AG10803 (cell line): ENCODE results near the gene TNRC6C.

ENCODE experiments used
- DNase-seq: peaks from one replicate; pipeline ENCODE4 v3.0.0; 2010; ENCODE audit warnings: low read depth
- H3K4me3 ChIP-seq: 2 replicates; pipeline ENCODE4 v1.5.1; 2011; ENCODE audit warnings: mild to moderate bottlenecking, low read length, control low read depth
- TF ChIP-seq, protein P1 (sequence below): conservative IDR thresholded peaks from 2 replicates; pipeline ENCODE4 v1.5.1; 2011; ENCODE audit warnings: mild to moderate bottlenecking, low read length, control low read depth, inconsistent platforms

The TNRC6C gene

DNA sequence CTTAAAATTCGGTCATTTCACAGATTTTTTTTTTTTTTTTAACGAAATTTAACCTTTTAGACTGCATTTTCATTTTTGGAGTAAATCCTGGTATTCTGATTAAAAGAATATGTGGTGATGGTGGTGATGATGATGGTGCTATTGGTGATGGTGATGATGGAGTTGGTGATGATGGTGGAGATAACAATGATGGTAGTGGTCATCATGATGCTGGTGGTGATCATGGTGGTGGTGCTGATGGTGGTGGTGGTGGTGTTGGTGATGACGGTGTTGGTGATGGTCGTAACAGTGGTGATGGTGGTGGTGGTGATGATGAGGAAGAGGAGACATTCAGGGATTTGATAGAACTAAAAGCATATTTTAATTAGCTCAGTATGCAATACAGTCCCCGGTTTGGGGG is 84.0 kb downstream of the TNRC6C start:
- H3K4me3 ChIP-seq: no peak overlapping the region
- TF ChIP-seq, protein P1, sequence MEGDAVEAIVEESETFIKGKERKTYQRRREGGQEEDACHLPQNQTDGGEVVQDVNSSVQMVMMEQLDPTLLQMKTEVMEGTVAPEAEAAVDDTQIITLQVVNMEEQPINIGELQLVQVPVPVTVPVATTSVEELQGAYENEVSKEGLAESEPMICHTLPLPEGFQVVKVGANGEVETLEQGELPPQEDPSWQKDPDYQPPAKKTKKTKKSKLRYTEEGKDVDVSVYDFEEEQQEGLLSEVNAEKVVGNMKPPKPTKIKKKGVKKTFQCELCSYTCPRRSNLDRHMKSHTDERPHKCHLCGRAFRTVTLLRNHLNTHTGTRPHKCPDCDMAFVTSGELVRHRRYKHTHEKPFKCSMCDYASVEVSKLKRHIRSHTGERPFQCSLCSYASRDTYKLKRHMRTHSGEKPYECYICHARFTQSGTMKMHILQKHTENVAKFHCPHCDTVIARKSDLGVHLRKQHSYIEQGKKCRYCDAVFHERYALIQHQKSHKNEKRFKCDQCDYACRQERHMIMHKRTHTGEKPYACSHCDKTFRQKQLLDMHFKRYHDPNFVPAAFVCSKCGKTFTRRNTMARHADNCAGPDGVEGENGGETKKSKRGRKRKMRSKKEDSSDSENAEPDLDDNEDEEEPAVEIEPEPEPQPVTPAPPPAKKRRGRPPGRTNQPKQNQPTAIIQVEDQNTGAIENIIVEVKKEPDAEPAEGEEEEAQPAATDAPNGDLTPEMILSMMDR: no peak
- DNase-seq: no peak

DNA sequence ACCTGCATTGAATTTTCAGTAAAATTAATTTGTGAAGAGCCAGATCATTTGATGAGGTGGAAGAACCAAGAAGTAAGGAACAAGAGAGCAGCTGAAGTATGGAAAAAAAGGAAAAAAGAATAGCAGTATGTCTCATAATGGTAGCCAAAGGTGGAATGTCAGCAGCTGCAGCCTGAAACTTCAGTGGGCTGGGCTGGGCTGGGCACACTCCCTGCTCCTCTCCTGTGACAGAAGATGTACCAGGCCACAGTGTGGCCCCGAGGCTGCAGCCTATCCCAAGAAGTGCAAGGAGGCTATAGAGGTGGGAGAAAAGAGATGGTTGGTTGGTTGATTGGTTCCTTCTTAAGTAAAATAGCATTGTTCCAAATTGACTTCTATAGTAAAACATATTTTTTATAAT is 84.5 kb downstream of the TNRC6C start:
- no peak for DNase-seq
- H3K4me3 ChIP-seq: no peak overlapping the region
- TF ChIP-seq, protein P1: no peak

DNA sequence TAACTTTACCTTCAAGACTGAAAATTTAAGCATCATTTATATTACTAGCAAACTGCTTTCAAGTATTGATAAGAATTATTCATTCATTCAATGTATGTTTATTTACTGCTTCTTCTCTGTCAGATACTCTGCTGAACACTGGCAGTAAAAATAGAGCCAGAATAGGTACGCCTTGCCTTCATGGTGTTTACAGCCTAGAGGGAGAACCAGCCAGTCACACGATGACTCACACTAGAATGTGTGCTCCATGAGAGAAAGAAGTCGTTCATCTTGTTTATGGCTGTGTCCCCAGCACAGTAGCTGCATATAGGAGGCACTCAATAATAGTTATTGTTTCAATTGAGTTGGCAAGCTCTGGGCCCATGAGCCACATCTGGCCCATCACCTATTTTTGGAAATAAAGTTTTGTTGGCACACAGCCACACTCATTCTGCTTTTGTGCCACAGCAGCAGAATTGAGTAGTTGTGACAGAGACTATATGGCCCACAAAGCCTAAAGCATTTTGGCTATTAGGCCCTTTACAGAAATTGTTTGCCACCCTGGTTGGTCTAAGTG is 85.9 kb downstream of the TNRC6C start:
- no peak overlapping the region for H3K4me3 ChIP-seq

DNA sequence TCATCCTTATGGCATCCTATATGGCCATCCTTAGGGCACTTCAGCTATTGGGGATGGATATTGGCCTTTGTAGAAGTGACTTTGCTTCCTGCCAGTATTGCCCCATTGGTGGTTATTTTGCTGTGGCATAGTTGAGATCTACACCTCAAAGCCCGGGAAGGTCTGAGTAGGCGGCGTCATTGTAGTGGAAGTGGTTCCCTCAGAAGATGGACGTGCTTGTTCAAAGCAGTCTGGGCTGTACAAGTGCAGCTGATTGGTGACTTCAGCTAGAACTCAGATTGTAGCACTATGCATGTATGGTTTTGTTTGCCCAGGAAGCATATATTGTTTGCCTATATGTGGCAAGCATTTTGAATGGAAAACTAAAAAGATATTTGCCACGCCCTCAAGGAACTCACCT is 86.8 kb downstream of the TNRC6C start:
- no peak overlapping the region for H3K4me3 ChIP-seq
- DNase-seq: no peak
- TF ChIP-seq, protein P1: no peak

More for the DNA sequence above, 85.9 kb downstream of the TNRC6C start:
- TF ChIP-seq, protein P1: no peak
- DNase-seq: no peak

DNA sequence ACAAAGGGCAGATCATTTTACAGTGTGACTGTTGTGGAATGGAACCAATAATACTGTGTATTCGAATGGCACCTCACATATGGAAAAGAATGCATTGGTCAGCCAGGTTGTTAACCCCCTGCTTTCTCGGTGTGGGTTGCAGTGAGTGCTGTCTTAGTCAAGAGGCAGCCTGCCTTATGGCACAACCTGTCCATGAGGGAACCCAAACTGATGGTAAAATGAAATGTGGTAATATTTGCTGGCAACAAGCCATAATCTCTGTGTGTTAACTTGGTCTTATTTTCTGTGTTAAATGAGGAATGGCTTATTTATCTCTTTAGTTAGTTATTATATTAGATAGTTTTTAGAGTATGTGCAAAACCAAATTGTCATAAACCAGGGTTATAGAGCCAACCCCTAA is 88.4 kb downstream of the TNRC6C start:
- TF ChIP-seq, protein P1: no peak
- no peak for DNase-seq
- no peak overlapping the region for H3K4me3 ChIP-seq

DNA sequence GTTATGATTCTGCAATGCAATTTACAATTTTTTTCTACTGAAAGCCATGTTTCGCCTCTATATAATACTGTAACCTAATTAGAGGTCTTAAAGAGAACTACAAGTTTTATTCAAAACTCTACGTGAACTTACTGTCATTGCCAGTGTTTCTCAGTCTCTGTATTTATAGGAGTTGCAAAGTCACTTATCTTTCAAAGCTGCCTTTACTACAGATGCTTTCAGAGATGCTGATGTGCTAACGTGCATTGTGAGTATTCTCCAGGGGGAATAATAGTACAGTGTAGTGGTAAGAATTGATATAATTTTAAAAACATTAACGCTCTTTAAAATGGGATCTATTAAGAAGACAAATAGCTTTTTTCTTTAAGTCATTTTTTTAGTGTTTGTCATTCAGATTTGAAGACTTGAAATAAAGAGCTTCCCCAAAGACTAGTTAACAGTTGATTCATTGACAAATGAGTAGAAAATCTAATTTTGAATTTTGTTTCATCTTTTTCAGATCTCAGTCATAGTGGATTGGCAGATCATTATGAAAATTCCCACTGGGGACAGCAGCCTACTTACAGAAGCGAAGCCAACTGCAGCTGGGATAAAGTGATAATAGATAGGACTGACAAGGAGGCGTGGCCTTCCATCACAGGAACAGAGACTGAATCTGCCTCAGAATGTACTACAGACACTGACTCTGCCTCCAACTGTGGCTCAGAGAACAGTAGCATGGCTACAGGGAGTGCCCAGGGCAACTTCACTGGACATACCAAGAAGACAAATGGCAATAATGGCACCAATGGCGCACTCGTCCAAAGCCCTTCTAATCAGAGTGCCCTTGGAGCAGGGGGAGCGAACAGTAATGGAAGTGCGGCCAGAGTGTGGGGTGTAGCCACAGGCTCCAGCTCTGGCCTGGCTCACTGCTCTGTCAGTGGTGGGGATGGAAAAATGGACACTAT is 90.1 kb downstream of the TNRC6C start:
- DNase-seq: no peak
- TF ChIP-seq, protein P1: no peak
- H3K4me3 ChIP-seq: no peak overlapping the region

DNA sequence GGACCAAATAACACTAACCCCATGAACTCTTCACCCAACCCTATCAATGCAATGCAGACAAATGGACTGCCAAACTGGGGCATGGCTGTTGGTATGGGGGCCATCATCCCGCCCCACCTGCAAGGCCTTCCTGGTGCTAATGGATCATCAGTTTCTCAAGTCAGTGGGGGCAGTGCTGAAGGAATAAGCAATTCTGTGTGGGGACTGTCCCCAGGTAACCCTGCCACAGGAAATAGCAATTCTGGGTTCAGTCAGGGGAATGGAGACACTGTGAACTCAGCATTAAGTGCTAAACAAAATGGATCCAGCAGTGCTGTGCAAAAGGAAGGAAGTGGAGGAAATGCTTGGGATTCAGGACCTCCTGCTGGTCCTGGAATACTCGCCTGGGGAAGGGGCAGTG is 91.1 kb downstream of the TNRC6C start:
- no peak overlapping the region for H3K4me3 ChIP-seq
- no peak for DNase-seq
- TF ChIP-seq, protein P1: no peak
